ENCODE results near the gene EGLN2. TPM values are rescaled to one million over a fixed set of nuclear protein-coding genes. Genes with fewer than 3 reads are reported as not detected.

The EGLN2 gene
- polyA plus RNA-seq, 1 donor (not counting 4 experiments of a cell fraction or from before 2014, with no cell fraction given): 31.6 TPM

- dilution Hi-C loops (cut with MboI; ENCODE audit: extremely low pct_ligation_motif_present, low sequenced_read_pairs): no loop called here
- Histone ChIP-seq H3K27ac (ENCODE audit: control insufficient read depth, insufficient read depth, low read length) (peak overlapping the region; percentile 78), H3K36me3 (ENCODE audit: control insufficient read depth in 2 of 2, extremely low read depth in 1 of 2, insufficient read depth in 2 of 2, low read length in 2 of 2) (peaks cover 23 to 42% of the 10 kb centered on the region in 2 experiments), H4K20me1 (ENCODE audit: control insufficient read depth, extremely low read depth, insufficient read depth, low read length) (peaks cover 28% of the 10 kb centered on the region), H3K9me3 (ENCODE audit: control insufficient read depth, low read depth, low read length) (no peaks in the 10 kb centered on the region), H3K9ac (ENCODE audit: control insufficient read depth, extremely low read depth, insufficient read depth, low read length) (peak overlapping the region; percentile 90), H3K4me3 (ENCODE audit: control insufficient read depth in 2 of 3, extremely low read depth in 1 of 3, insufficient read depth in 2 of 3, low read depth in 1 of 3, low read length in 3 of 3) (peak overlapping the region; percentile 67 to 97 (median 67)), H3K27me3 (ENCODE audit: control insufficient read depth, extremely low read depth, insufficient read depth, low read length) (no peaks in the 10 kb centered on the region), H3K79me2 (ENCODE audit: control insufficient read depth, insufficient read depth, low read length) (peaks cover 53% of the 10 kb centered on the region), H3K4me1 (ENCODE audit: control insufficient read depth, extremely low read depth, insufficient read depth, low read length) (peaks cover 43% of the 10 kb centered on the region), H3K9me1 (ENCODE audit: control insufficient read depth, extremely low read depth, insufficient read depth, low read length) (peaks cover 10% of the 10 kb centered on the region), H3K4me2 (ENCODE audit: control insufficient read depth, extremely low read depth, insufficient read depth, low read depth, low read length) (peak overlapping the region; percentile 83), H2AFZ (ENCODE audit: control insufficient read depth, low read length) (no peak overlapping the region)
- FAIRE-seq: no peak
- TF ChIP-seq, protein P1, sequence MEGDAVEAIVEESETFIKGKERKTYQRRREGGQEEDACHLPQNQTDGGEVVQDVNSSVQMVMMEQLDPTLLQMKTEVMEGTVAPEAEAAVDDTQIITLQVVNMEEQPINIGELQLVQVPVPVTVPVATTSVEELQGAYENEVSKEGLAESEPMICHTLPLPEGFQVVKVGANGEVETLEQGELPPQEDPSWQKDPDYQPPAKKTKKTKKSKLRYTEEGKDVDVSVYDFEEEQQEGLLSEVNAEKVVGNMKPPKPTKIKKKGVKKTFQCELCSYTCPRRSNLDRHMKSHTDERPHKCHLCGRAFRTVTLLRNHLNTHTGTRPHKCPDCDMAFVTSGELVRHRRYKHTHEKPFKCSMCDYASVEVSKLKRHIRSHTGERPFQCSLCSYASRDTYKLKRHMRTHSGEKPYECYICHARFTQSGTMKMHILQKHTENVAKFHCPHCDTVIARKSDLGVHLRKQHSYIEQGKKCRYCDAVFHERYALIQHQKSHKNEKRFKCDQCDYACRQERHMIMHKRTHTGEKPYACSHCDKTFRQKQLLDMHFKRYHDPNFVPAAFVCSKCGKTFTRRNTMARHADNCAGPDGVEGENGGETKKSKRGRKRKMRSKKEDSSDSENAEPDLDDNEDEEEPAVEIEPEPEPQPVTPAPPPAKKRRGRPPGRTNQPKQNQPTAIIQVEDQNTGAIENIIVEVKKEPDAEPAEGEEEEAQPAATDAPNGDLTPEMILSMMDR (optimal IDR thresholded peaks at IDR 0.05 in 1 of 3, IDR thresholded peaks at IDR 0.05 in 1 of 3, conservative IDR thresholded peaks at IDR 0.05 in 1 of 3; ENCODE audit: extremely low read depth in 1 of 3, insufficient read depth in 2 of 3, low read length in 3 of 3): no peak
- TF ChIP-seq EZH2 (IDR thresholded peaks at IDR 0.05; ENCODE audit: low read length): no peak
- no peak for DNase-seq (ENCODE audit: low read depth, low spot score)
Measured at GRCh38 chr19:40799558-40800338, 757 bp downstream of the EGLN2 start.

GRCh38 chr19:40800339-40800996 lies 1.5 kb downstream of the EGLN2 start:
- peaks cover 10% of the 10 kb centered on the region for H3K9me1 ChIP-seq (ENCODE audit: control insufficient read depth, extremely low read depth, insufficient read depth, low read length)
- dilution Hi-C loops (cut with MboI; ENCODE audit: extremely low pct_ligation_motif_present, low sequenced_read_pairs): no loop called here
- no peaks in the 10 kb centered on the region for H3K27me3 ChIP-seq (ENCODE audit: control insufficient read depth, extremely low read depth, insufficient read depth, low read length)
- H2AFZ ChIP-seq (ENCODE audit: control insufficient read depth, low read length): no peak overlapping the region
- peak overlapping the region; percentile 83 for H3K4me2 ChIP-seq (ENCODE audit: control insufficient read depth, extremely low read depth, insufficient read depth, low read depth, low read length)
- peaks cover 60% of the 10 kb centered on the region for H3K79me2 ChIP-seq (ENCODE audit: control insufficient read depth, insufficient read depth, low read length)
- H3K9ac ChIP-seq (ENCODE audit: control insufficient read depth, extremely low read depth, insufficient read depth, low read length): peak overlapping the region; percentile 90
- TF ChIP-seq, protein P1 (optimal IDR thresholded peaks at IDR 0.05 in 1 of 3, IDR thresholded peaks at IDR 0.05 in 1 of 3, conservative IDR thresholded peaks at IDR 0.05 in 1 of 3; ENCODE audit: extremely low read depth in 1 of 3, insufficient read depth in 2 of 3, low read length in 3 of 3): no peak
- TF ChIP-seq EZH2 (IDR thresholded peaks at IDR 0.05; ENCODE audit: low read length): no peak
- peaks cover 36% of the 10 kb centered on the region for H4K20me1 ChIP-seq (ENCODE audit: control insufficient read depth, extremely low read depth, insufficient read depth, low read length)
- FAIRE-seq (no peak), DNase-seq (ENCODE audit: low read depth, low spot score) (no peak)
- peaks cover 28 to 44% of the 10 kb centered on the region in 2 experiments for H3K36me3 ChIP-seq (ENCODE audit: control insufficient read depth in 2 of 2, extremely low read depth in 1 of 2, insufficient read depth in 2 of 2, low read length in 2 of 2)
- H3K4me3 ChIP-seq (ENCODE audit: control insufficient read depth in 2 of 3, extremely low read depth in 1 of 3, insufficient read depth in 2 of 3, low read depth in 1 of 3, low read length in 3 of 3): peak overlapping the region; percentile 67 to 97 (median 67)
- H3K27ac ChIP-seq (ENCODE audit: control insufficient read depth, insufficient read depth, low read length): peak overlapping the region; percentile 78
- peaks cover 50% of the 10 kb centered on the region for H3K4me1 ChIP-seq (ENCODE audit: control insufficient read depth, extremely low read depth, insufficient read depth, low read length)
- H3K9me3 ChIP-seq (ENCODE audit: control insufficient read depth, low read depth, low read length): no peaks in the 10 kb centered on the region

Measured in keratinocyte (primary cell).